HEK293T (cell line): ENCODE data around the gene SPDYE2.
"Not testable (repeated sequence)": the region's sequence is repeated elsewhere in the genome, so short reads cannot be mapped to it uniquely, and the experiment has no call there.

Experiments
- ARNT ChIP-seq: fragments of 450-650 bp; IDR thresholded peaks from 2 replicates; pipeline ENCODE4 v1.6.1; 2017; ENCODE audit warnings: mild to moderate bottlenecking
- BHLHE40 ChIP-seq: fragments of 450-650 bp; IDR thresholded peaks from 2 replicates; pipeline ENCODE4 v1.6.1; 2016; ENCODE audit warnings: mild to moderate bottlenecking, moderate library complexity, borderline replicate concordance
- ELF4 ChIP-seq: fragments of 450-650 bp; IDR thresholded peaks from 2 replicates; pipeline ENCODE4 v1.6.1; 2017; ENCODE audit warnings: antibody characterized with exemption
- FOXA1 ChIP-seq: fragments of 450-650 bp; IDR thresholded peaks from 2 replicates; pipeline ENCODE4 v1.6.1; 2016; ENCODE audit warnings: mild to moderate bottlenecking
- FOXM1 ChIP-seq: fragments of 450-650 bp; IDR thresholded peaks from 2 replicates; pipeline ENCODE4 v1.6.1; 2017; ENCODE audit warnings: mild to moderate bottlenecking, borderline replicate concordance
- HDGF ChIP-seq: fragments of 450-650 bp; IDR thresholded peaks from 2 replicates; pipeline ENCODE4 v1.6.1; 2017; ENCODE audit warnings: antibody characterized with exemption, borderline replicate concordance
- L3MBTL2 ChIP-seq: fragments of 450-650 bp; conservative IDR thresholded peaks from 2 replicates; pipeline ENCODE4 v1.6.1; 2016; ENCODE audit warnings: mild to moderate bottlenecking
- NFRKB ChIP-seq: fragments of 450-650 bp; IDR thresholded peaks from 2 replicates; pipeline ENCODE4 v1.6.1; 2016; ENCODE audit warnings: mild to moderate bottlenecking, moderate library complexity
- PKNOX1 ChIP-seq: fragments of 450-650 bp; IDR thresholded peaks from 2 replicates; pipeline ENCODE4 v1.6.1; 2016
- SP1 ChIP-seq: fragments of 450-650 bp; IDR thresholded peaks from 2 replicates; pipeline ENCODE4 v1.6.1; 2017
- SUZ12 ChIP-seq: fragments of 450-650 bp; IDR thresholded peaks from 2 replicates; pipeline ENCODE4 v1.6.1; 2016; ENCODE audit warnings: mild to moderate bottlenecking
- TARDBP ChIP-seq: fragments of 450-650 bp; IDR thresholded peaks from 2 replicates; pipeline ENCODE4 v1.6.1; 2016
- ZNF384 ChIP-seq: fragments of 450-650 bp; IDR thresholded peaks from 2 replicates; pipeline ENCODE4 v1.6.1; 2016

GRCh38 chr7:102524803-102525202 is 26.2 kb upstream of the SPDYE2 start:
- not testable (repeated sequence) for TF ChIP-seq PKNOX1, BHLHE40, FOXA1, SUZ12, TARDBP, SP1, NFRKB, ELF4, ZNF384, HDGF, L3MBTL2, FOXM1, ARNT
